DND-41 (cell line): Measurements from ENCODE around the gene OR8A1.

Experiments
- CTCF ChIP-seq: IDR thresholded peaks from 2 replicates; pipeline ENCODE4 v1.5.1; 2012; ENCODE audit warnings: borderline replicate concordance, low read length, moderate library complexity, mild to moderate bottlenecking; ENCODE audit not compliant: poor library complexity, severe bottlenecking; ENCODE audit errors: extremely low read depth
- EZH2 ChIP-seq: IDR thresholded peaks from 3 replicates; pipeline ENCODE4 v1.6.1; 2012; ENCODE audit warnings: borderline replicate concordance, low read depth, mild to moderate bottlenecking, moderate library complexity, low read length, inconsistent platforms; ENCODE audit not compliant: severe bottlenecking

GRCh38 chr11:124541204-124541603, 28.6 kb upstream of the OR8A1 start:
- TF ChIP-seq CTCF (no peak), EZH2 (no peak)
